NCI-H1417 treated with DMSO at 0.1 percent for 48 hours (cell line): ENCODE results near the gene TP53RK.
"Not testable (repeated sequence)": the region's sequence is repeated elsewhere in the genome, so short reads cannot be mapped to it uniquely, and the experiment has no call there.

Experiments
- DNase-seq: peaks from one replicate; lab custom pipeline; 2025; lab: John Stamatoyannopoulos, UW

TP53RK gene

GRCh38 chr20:46683011-46683667 is 6.1 kb downstream of the TP53RK start:
- no peak for DNase-seq

GRCh38 chr20:46682063-46682821 is 7.0 kb downstream of the TP53RK start:
- no peak for DNase-seq

GRCh38 chr20:46681032-46681854 is 8.0 kb downstream of the TP53RK start:
- DNase-seq, result peak; percentile 11

- no peak for DNase-seq
These were observed 8.6 kb downstream of the TP53RK start for GRCh38 chr20:46680684-46681031.

- DNase-seq, result no peak
These were observed 10.7 kb downstream of the TP53RK start for GRCh38 chr20:46678516-46678915.

GRCh38 chr20:46677608-46678007 is 11.6 kb downstream of the TP53RK start:
- DNase-seq, result no peak

GRCh38 chr20:46676649-46677316 is 12.5 kb downstream of the TP53RK start:
- not testable (repeated sequence) for DNase-seq

GRCh38 chr20:46674253-46675083 is 14.8 kb downstream of the TP53RK start:
- DNase-seq, result no peak

- DNase-seq, result no peak
These were observed 15.6 kb downstream of the TP53RK start for GRCh38 chr20:46673394-46674252.

GRCh38 chr20:46672543-46673148 is 16.6 kb downstream of the TP53RK start:
- no peak for DNase-seq

GRCh38 chr20:46671866-46672542 is 17.2 kb downstream of the TP53RK start:
- no peak for DNase-seq

- no peak for DNase-seq
These were observed 18.4 kb downstream of the TP53RK start for GRCh38 chr20:46670585-46671584.

GRCh38 chr20:46670228-46670584 is 19.0 kb downstream of the TP53RK start:
- DNase-seq, result no peak

GRCh38 chr20:46666818-46667515 is 22.3 kb downstream of the TP53RK start:
- DNase-seq, result no peak

GRCh38 chr20:46666306-46666705 is 22.9 kb downstream of the TP53RK start:
- DNase-seq, result no peak

- no peak for DNase-seq
These were observed 23.6 kb downstream of the TP53RK start for GRCh38 chr20:46665602-46666001.

GRCh38 chr20:46663531-46663930 is 25.7 kb downstream of the TP53RK start:
- DNase-seq, result no peak

GRCh38 chr20:46661659-46662058 is 27.6 kb downstream of the TP53RK start:
- DNase-seq, result no peak
